IPS DF 4.7 (cell line): Measurements from ENCODE around the gene ANO8.
"Not testable (repeated sequence)": the region's sequence is repeated elsewhere in the genome, so short reads cannot be mapped to it uniquely, and the experiment has no call there.

Experiments
- DNase-seq: peaks from one replicate; pipeline ENCODE4 v3.0.0-alpha.2; 2013; ENCODE audit warnings: low spot score; ENCODE audit errors: extremely low read depth

Gene ANO8

DNA sequence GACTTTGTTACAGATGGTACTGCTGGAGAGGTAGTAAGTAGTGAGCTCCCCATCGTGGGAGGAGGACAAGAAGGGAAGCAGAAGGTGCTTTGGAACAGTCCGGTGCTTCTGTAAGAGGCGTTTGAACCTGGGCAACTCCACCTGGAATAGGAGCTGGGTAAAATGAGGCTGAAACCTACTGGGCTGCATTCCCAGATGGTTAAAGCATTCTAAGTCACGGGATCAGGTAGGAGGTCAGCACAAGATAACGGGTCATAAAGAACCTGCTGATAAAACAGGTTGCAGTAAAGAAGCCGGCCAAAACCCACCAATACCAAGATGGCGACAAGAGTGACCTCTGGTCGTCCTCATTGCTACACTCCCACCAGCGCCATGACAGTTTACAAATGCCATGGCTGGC, 47.9 kb downstream of the ANO8 start:
- no peak for DNase-seq

DNA sequence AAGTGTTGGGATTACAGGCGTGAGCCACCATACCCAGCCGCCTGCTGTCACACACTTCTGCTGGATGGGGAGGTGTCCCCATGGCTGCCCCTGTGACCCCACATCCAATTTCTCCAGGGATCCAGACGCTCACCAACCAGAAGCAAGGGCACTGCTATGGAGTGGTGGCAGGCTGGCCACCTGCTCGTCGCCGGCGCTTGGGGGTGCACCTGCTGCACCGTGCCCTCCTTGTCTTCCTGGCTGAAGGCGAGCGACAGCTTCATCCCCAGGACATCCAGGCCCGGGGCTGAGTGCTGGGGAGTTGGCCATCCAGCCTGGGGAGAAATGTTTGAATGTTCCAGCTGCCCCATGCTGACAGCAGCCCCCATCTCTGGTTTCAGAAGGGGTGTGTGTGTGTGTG, 48.4 kb downstream of the ANO8 start:
- no peak for DNase-seq

DNA sequence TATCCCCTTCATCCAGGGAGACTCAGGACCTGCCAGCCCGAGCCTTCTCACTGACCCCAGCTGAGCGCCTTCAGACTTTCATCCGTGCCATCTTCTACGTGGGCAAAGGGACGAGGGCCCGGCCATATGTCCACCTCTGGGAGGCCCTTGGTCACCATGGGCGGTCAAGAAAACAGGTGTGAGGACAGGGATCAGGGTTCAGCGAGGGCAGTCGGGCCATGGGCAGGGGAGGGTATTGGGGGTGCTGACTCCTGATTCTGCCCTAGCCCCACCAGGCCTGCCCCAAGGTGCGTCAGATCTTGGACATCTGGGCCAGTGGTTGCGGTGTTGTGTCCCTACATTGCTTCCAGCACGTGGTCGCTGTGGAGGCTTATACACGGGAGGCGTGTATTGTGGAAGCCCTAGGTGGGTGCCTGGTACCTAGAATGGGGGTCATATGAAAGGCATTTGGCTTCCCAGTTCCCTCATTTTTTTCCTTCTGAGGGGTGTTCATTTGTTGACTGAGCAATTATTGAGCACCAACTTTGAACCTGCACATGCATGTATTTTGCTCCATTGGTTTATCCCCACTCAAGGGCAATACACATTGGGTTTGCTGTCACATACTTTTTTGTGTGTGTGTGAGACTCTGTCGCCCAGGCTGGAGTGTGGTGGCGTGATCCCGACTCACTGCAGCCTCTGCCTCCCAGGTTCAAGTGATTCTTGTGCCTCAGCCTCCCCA, 49.1 kb downstream of the ANO8 start:
- no peak for DNase-seq

DNA sequence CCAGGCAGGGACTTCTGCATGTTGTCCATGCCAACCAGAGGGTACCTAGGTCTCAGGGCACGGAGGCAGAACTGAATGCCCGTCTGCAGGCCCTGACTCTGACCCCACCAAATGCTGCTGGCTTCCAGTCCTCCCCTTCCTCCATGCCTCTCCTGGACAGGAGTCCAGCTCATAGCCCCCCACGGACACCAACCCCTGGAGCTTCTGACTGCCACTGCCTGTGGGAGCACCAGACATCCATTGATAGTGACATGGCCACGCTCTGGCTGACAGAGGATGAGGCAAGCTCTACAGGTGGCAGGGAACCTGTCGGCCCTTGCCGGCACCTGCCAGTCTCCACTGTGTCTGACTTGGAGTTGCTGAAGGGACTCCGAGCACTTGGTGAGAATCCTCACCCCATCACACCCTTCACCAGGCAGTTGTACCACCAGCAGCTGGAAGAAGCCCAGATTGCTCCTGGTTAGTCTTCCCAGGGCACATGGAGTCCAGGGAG, 51.1 kb downstream of the ANO8 start:
- no peak for DNase-seq

DNA sequence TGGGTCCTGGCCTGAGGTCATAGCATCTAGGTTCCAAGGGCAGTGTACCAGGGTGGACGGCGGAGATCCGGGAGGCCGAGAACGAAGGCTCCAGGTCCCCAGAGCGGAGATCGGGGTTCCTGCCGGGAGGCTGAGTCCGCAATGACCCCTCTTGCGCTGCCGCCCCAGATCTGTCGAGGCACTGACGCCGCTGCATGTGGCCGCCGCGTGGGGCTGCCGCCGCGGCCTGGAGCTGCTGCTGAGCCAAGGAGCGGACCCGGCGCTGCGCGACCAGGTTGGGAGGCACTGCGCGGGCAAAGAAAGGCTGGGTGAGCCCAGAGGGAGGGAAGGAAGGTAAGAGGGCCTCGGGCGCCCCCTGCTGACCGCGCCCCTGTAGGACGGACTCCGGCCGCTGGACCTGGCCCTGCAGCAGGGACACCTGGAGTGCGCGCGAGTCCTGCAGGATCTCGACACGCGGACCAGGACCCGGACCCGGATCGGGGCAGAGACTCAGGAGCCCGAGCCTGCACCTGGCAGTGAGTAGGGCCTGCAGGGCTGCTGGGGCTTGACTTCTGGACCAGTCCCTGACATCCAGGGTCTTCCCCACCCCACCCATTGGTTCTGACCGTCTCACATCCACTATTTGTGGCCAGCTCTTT, 52.0 kb downstream of the ANO8 start:
- no peak for DNase-seq

DNA sequence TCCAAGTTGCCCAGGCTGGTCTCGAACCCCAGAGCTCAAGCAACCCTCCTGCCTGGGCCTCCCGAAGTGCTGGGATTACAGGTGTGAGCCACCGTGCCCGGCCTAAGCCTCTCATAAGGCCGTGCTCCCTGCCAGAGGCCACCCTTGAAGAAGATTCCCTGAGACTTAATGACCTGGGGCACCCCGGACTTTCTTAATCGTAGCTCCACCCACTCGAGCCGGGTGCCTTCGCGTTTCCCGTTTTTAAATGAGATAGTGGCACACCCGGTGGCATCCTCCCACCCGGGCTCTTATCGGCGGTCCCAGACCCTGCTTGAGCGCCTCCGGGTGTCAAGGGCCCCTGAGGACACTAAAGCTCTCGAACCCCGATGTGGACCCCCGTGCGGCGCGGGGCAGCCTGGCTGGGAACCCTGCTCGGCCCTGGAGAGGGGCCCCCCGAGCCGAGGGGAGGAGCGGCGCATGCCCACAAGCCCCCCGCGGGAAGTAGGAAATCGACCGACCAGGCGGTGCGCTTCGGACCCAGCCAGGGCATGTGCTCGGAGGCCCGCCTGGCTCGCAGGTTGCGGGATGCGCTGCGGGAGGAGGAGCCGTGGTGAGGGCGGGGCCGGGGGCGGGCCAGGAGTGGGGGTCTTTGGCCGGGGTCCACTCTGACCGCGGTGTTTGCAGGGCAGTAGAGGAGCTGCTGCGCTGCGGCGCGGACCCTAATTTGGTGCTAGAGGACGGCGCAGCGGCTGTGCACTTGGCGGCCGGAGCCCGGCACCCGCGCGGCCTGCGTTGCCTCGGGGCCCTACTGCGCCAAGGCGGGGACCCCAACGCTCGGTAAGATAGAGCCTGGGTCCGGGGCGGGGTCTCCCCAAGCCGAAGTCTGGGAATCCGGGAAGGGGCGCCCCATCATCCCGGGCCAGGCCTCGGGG, 53.0 kb downstream of the ANO8 start, which contains the start of gene ANKLE1:
Gene ANKLE1, plus strand, starts transcription at position 511 of the 914 bp plus-strand sequence. Its CDS starts 20 bp downstream, at position 531.
- no peak for DNase-seq

DNA sequence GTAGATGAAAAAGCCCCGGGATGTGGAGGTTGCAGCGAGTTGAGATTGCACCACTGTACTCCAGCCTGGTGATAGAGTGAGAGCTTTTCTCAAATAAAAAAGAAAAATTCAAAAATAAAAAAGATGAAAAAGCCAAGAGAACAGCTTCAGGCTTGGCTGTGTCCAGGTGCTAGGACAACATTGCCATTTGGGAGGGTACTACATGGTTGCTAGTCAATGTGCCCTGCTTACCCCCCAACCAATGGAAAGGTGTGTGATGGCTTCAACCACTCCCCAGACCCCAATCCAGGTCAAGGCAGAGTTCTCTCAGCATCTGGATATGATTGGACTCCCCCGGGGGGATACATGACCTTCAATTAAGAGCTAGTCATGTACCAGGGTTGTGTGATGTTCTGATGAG, 55.2 kb downstream of the ANO8 start:
- no peak for DNase-seq

DNA sequence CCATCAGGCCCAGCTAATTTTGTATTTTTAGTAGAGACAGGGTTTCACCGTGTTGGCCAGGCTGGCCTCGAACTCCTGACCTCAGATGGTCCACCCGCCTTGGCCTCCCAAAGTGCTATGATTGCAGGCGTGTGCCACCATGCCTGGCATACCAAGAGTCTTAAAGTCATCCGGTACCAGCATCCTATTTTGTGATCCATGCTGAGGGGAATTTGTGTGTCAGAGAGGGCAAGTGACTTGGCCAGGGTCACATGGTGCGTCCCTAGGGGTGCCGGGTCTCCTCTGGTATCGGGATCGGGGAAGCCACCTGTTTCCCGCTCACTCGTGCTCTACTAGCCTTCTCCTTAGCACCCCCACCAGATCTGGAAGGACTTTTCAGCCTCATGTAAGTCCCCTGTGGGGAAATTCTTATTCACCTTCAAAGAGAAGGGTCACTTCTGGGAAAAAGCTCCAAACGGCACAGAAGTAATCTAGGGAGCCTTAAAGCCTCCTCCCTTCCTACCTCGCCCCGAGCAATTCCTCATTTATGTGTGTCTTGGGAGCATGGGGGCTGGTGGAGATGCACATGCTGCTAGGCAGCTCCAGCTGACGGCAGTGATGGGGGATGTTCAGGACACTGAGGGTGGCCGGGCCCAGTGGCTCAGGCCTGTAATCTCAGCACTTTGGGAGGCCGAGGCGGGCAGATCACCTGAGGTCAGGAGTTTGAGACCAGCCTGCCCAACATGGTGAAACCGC, 59.0 kb downstream of the ANO8 start:
- no peak for DNase-seq

DNA sequence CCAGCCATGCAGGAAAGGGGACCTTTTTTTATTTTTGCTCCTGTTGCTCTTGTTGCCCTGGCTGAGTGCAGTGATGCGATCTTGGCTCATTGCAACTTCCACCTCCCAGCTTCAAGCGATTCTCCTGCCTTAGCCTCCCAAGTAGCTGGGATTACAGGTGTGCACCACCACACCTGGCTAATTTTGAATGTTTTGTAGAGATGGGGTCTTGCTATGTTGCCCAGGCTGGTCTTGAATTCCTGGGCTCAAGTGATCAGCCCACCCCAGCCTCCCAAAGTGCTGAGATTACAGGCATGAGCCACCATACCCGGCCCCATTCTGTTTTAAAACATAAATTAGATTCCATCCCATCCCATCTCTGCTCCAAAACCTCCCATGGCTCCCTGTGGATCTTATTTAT, 59.8 kb downstream of the ANO8 start:
- not testable (repeated sequence) for DNase-seq
